CD14-positive monocyte (primary cell): ENCODE measurements around the gene FBF1. TPM values are rescaled to one million over a fixed set of nuclear protein-coding genes. Genes with fewer than 3 reads are reported as not detected.

Source experiments
- DNase-seq, 3 donors: peaks; one replicate each; pipeline ENCODE4 v3.0.0-alpha.2; 2011 to 2022
- H2AFZ ChIP-seq: 2 replicates; pipeline ENCODE4 v1.6.0; 2012; ENCODE audit warnings: mild to moderate bottlenecking, low read depth, low read length, inconsistent platforms; ENCODE audit not compliant: insufficient read depth, poor library complexity, severe bottlenecking
- H3K27ac ChIP-seq, 2 donors: 1 replicate in 1 of 2; 2 replicates in 1 of 2; pipeline ENCODE4 v1.5.1; 2012 to 2013; ENCODE audit warnings: low read length in 2 of 2, control low read depth in 1 of 2, inconsistent platforms in 1 of 2, low read depth in 1 of 2, mild to moderate bottlenecking in 1 of 2
- H3K27me3 ChIP-seq, 2 donors: one replicate each; pipeline versions ENCODE4 v1.6.0 to v1.6.1; 2011 to 2013; ENCODE audit warnings: low read length in 2 of 2; ENCODE audit not compliant: control insufficient read depth in 2 of 2, insufficient read depth in 2 of 2
- H3K36me3 ChIP-seq, 2 donors: replicated peaks in 1 of 2; 1 replicate in 1 of 2; 2 replicates in 1 of 2; pipeline versions ENCODE4 v1.5.1 to v1.6.1; 2012 to 2013; ENCODE audit warnings: low read length in 2 of 2, control low read depth in 1 of 2, inconsistent platforms in 1 of 2, mild to moderate bottlenecking in 1 of 2; ENCODE audit not compliant: insufficient read depth in 2 of 2, control insufficient read depth in 1 of 2
- H3K4me1 ChIP-seq, 2 donors: 1 replicate in 1 of 2; 2 replicates in 1 of 2; pipeline versions ENCODE4 v1.5.1 to v1.6.1; 2012 to 2013; ENCODE audit warnings: low read length in 2 of 2, control low read depth in 1 of 2, inconsistent platforms in 1 of 2, mild to moderate bottlenecking in 1 of 2, moderate library complexity in 1 of 2; ENCODE audit not compliant: insufficient read depth in 2 of 2, control insufficient read depth in 1 of 2
- H3K4me2 ChIP-seq: replicated peaks from 2 replicates; pipeline ENCODE3; 2012; ENCODE audit warnings: low read length, moderate library complexity, mild to moderate bottlenecking; ENCODE audit not compliant: poor library complexity, severe bottlenecking; ENCODE audit errors: extremely low read depth
- H3K4me3 ChIP-seq, 3 experiments: fragments of 200-600 bp in 1 of 3; sonication (generic) in 1 of 3; replicated peaks in 1 of 3; 1 replicate in 2 of 3; 2 replicates in 1 of 3; pipeline ENCODE4 v1.5.1; 2011 to 2013; ENCODE audit warnings: low read length in 3 of 3, mild to moderate bottlenecking in 3 of 3, control low read depth in 2 of 3, low read depth in 2 of 3, inconsistent platforms in 1 of 3, moderate library complexity in 1 of 3
- H3K79me2 ChIP-seq: 2 replicates; pipeline ENCODE4 v1.6.0; 2012; ENCODE audit warnings: mild to moderate bottlenecking, control low read depth, inconsistent platforms, low read length, moderate library complexity; ENCODE audit not compliant: insufficient read depth
- H3K9ac ChIP-seq: 2 replicates; pipeline ENCODE4 v1.6.0; 2017; ENCODE audit warnings: low read length, mild to moderate bottlenecking; ENCODE audit not compliant: insufficient read depth, poor library complexity, severe bottlenecking
- H3K9me3 ChIP-seq, 2 donors: replicated peaks in 1 of 2; 1 replicate in 1 of 2; 2 replicates in 1 of 2; pipeline versions ENCODE4 v1.5.1 to v1.6.1; 2012 to 2013; ENCODE audit warnings: low read length in 2 of 2, control low read depth in 1 of 2; ENCODE audit not compliant: control insufficient read depth in 1 of 2, insufficient read depth in 1 of 2
- H4K20me1 ChIP-seq: 2 replicates; pipeline ENCODE4 v1.6.0; 2012; ENCODE audit warnings: mild to moderate bottlenecking, low read length, control low read depth, moderate library complexity; ENCODE audit not compliant: insufficient read depth
- H3K27ac Mint-ChIP-seq, 7 donors: one replicate each; pipeline ENCODE4 v1.8.0; 2020; ENCODE audit warnings: mild to moderate bottlenecking in 7 of 7, mixed read lengths in 7 of 7, moderate library complexity in 6 of 7, inconsistent platforms in 2 of 7
- H3K27me3 Mint-ChIP-seq, 3 donors: one replicate each; pipeline ENCODE4 v1.8.0; 2021 to 2022; ENCODE audit warnings: low read depth in 3 of 3, mild to moderate bottlenecking in 3 of 3, mixed read lengths in 3 of 3, moderate library complexity in 3 of 3, inconsistent platforms in 1 of 3
- H3K36me3 Mint-ChIP-seq, 2 donors: one replicate each; pipeline ENCODE4 v1.8.0; 2020; ENCODE audit warnings: mixed read lengths in 2 of 2, inconsistent platforms in 1 of 2, mild to moderate bottlenecking in 1 of 2
- H3K4me1 Mint-ChIP-seq: one replicate; pipeline ENCODE4 v1.8.0; 2020; ENCODE audit warnings: mild to moderate bottlenecking, mixed read lengths
- H3K4me3 Mint-ChIP-seq, 2 donors: one replicate each; pipeline ENCODE4 v1.8.0; 2020; ENCODE audit warnings: mild to moderate bottlenecking in 2 of 2, mixed read lengths in 2 of 2, moderate library complexity in 1 of 2
- H3K9me3 Mint-ChIP-seq, 7 donors: one replicate each; pipeline ENCODE4 v1.8.0; 2020 to 2022; ENCODE audit warnings: mixed read lengths in 7 of 7, mild to moderate bottlenecking in 6 of 7, moderate library complexity in 6 of 7, inconsistent platforms in 2 of 7
- WGBS: methylation state at CpG from one replicate; pipeline ENCODE4 v1.1.5; 2013; ENCODE audit warnings: missing lambda C conversion rate; ENCODE audit not compliant: insufficient coverage; 5-methylcytosine and 5-hydroxymethylcytosine counted together
- intact Hi-C, 2 donors: fragments of 100-400 bp; cut with micrococcal nuclease; formaldehyde crosslinking; loops; one replicate each; pipeline versions ENCODE4 v1.15.0 to v1.15.1; 2023
- polyA plus RNA-seq, 3 donors: library from polyadenylated mRNA; depleted of rRNA in 1 of 3; unstranded in 2 of 3; stranded (reverse) in 1 of 3; fragments of 300-500 nt in 2 of 3; fragments of >200 nt in 1 of 3; fragmentation: Illumina TruSeq in 2 of 3; gene quantifications; 1 replicate in 2 of 3; 2 replicates in 1 of 3; pipeline ENCODE4 v1.2.3, GENCODE V29; 2012 to 2021
- TF ChIP-seq, protein P1 (sequence below): fragments of 200-600 bp; IDR thresholded peaks from one replicate; pipeline ENCODE4 v1.8.0; 2022; ENCODE audit warnings: antibody characterized with exemption, mild to moderate bottlenecking

FBF1 gene
- polyA plus RNA-seq, 3 donors, result 0.32 to 4.4 (median 0.62) TPM

GRCh38 chr17:75901727-75902126 is 39.1 kb downstream of the FBF1 start:
- TF ChIP-seq, protein P1, sequence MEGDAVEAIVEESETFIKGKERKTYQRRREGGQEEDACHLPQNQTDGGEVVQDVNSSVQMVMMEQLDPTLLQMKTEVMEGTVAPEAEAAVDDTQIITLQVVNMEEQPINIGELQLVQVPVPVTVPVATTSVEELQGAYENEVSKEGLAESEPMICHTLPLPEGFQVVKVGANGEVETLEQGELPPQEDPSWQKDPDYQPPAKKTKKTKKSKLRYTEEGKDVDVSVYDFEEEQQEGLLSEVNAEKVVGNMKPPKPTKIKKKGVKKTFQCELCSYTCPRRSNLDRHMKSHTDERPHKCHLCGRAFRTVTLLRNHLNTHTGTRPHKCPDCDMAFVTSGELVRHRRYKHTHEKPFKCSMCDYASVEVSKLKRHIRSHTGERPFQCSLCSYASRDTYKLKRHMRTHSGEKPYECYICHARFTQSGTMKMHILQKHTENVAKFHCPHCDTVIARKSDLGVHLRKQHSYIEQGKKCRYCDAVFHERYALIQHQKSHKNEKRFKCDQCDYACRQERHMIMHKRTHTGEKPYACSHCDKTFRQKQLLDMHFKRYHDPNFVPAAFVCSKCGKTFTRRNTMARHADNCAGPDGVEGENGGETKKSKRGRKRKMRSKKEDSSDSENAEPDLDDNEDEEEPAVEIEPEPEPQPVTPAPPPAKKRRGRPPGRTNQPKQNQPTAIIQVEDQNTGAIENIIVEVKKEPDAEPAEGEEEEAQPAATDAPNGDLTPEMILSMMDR, result no peak
- H3K4me2 ChIP-seq, result no peak overlapping the region
- H3K9me3 Mint-ChIP-seq, result no peaks in the 10 kb centered on the region
- H3K27me3 ChIP-seq, result no peaks in the 10 kb centered on the region
- H4K20me1 ChIP-seq, result no peaks in the 10 kb centered on the region
- no peak overlapping the region for H3K27ac ChIP-seq
- H3K27me3 Mint-ChIP-seq, result peaks cover 0 to 2% (median 0%) of the 10 kb centered on the region in 3 donors
- peaks cover 20% of the 10 kb centered on the region for H3K4me1 Mint-ChIP-seq
- intact Hi-C loops, result loop anchor here in 1 of 2 donors (5.0 kb wide), 1 partner anchor 41 kb away; the partner anchor contains the start of gene FBF1
- no peak for DNase-seq
- H3K4me3 Mint-ChIP-seq, result no peak overlapping the region
- H3K27ac Mint-ChIP-seq, result no peak overlapping the region
- H3K4me1 ChIP-seq, result peaks cover 25 to 31% of the 10 kb centered on the region in 2 donors
- no peak overlapping the region for H2AFZ ChIP-seq
- no peak overlapping the region for H3K4me3 ChIP-seq
- H3K9me3 ChIP-seq, result no peaks in the 10 kb centered on the region
- no peak overlapping the region for H3K9ac ChIP-seq
- peaks cover 33 to 49% of the 10 kb centered on the region in 2 donors for H3K36me3 Mint-ChIP-seq
- peaks cover 42 to 44% of the 10 kb centered on the region in 2 donors for H3K36me3 ChIP-seq
- 100% methylated on average over 10 of the region's 18 CpGs for WGBS
- H3K79me2 ChIP-seq, result peaks cover 13% of the 10 kb centered on the region

DNA sequence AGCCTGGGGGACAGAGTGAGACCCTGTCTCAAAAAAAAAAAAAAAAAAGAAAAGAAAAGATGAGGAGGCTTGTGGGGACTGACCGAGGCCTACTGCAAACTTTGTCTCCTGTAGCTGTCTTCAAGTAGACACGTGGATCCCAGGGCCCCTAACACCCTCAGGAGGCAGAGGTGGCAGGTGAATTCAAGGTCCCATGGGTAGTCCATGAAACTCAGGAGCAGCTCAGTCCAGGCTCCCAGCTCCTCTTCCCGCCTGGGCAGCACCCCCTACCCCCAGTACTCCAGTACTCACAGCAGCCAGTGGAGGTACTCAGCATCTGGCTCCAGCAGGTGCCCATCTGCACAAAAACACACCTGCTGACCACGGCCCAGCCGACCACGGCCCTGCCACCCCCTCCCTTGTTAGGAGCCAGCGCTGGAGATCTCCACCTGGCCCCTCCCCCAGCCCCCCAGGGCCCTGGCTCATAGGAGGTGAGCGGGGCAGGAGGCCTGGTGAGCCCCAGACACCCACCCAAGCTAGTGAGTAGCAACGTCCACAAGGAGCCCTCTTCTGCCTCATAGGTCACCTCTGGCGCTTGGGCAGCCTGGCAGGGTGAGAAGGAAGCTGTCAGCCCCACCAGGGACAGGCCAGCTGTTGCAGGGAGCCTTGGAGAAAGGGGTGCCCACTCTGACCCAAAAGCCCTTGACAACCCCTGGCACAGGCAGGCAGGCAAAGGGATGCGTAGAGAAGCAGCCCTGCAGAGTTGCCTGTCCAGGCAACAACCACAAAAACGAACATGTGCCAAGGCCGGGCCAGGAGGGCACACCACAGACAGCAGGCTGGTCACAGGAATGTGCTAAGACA is 39.9 kb downstream of the FBF1 start:
- no peak overlapping the region for H3K4me2 ChIP-seq
- intact Hi-C loops, result loop anchor here in 1 of 2 donors (5.0 kb wide), 1 partner anchor 41 kb away; the partner anchor contains the start of gene FBF1
- Mint-ChIP-seq H3K9me3 (peaks cover 0 to 2% (median 0%) of the 10 kb centered on the region in 7 donors), H3K27me3 (peaks cover 0 to 2% (median 2%) of the 10 kb centered on the region in 3 donors), H3K4me1 (peaks cover 16% of the 10 kb centered on the region), H3K4me3 (no peak overlapping the region), H3K36me3 (peaks cover 33 to 49% of the 10 kb centered on the region in 2 donors), H3K27ac (peak overlapping the region in 1 of 7 donors; percentile 68)
- no peak for DNase-seq
- peaks cover 13% of the 10 kb centered on the region for H3K79me2 ChIP-seq
- H2AFZ ChIP-seq, result no peak overlapping the region
- H3K27ac ChIP-seq, result no peak overlapping the region
- H3K9ac ChIP-seq, result no peak overlapping the region
- H4K20me1 ChIP-seq, result no peaks in the 10 kb centered on the region
- TF ChIP-seq, protein P1, result no peak
- H3K36me3 ChIP-seq, result peaks cover 42 to 44% of the 10 kb centered on the region in 2 donors
- H3K27me3 ChIP-seq, result no peaks in the 10 kb centered on the region
- H3K4me1 ChIP-seq, result peaks cover 25 to 30% of the 10 kb centered on the region in 2 donors
- 90% methylated on average over 11 of the region's 13 CpGs for WGBS
- no peaks in the 10 kb centered on the region for H3K9me3 ChIP-seq
- no peak overlapping the region for H3K4me3 ChIP-seq
